Adipose tissue (tissue), 3 donors: ENCODE results near the gene IDH3A. TPM values are rescaled to one million over a fixed set of nuclear protein-coding genes. Genes with fewer than 3 reads are reported as not detected.

Experiments
- H3K27ac ChIP-seq: one replicate; pipeline ENCODE4 v1.5.1; 2013; ENCODE audit warnings: low read depth, low read length
- WGBS, 3 donors: extraction: QIAGEN DNeasy Blood & Tissue Kit; methylation state at CpG; one replicate each; pipeline ENCODE4 v1.1.7; 2013; 5-methylcytosine and 5-hydroxymethylcytosine counted together
- polyA plus RNA-seq, 3 donors: library from polyadenylated mRNA; stranded (reverse); fragments of 200-250 nt; gene quantifications; one replicate each; pipeline ENCODE4 v1.2.3, GENCODE V29; 2013
- donor health status: healthy with polysubstance abuse.
- donor health status: Bipolar disorder and iron deficiency.
- donor health status: healthy.

IDH3A gene
- polyA plus RNA-seq, 3 donors = 13.9 to 50.6 (median 34.4) TPM

DNA sequence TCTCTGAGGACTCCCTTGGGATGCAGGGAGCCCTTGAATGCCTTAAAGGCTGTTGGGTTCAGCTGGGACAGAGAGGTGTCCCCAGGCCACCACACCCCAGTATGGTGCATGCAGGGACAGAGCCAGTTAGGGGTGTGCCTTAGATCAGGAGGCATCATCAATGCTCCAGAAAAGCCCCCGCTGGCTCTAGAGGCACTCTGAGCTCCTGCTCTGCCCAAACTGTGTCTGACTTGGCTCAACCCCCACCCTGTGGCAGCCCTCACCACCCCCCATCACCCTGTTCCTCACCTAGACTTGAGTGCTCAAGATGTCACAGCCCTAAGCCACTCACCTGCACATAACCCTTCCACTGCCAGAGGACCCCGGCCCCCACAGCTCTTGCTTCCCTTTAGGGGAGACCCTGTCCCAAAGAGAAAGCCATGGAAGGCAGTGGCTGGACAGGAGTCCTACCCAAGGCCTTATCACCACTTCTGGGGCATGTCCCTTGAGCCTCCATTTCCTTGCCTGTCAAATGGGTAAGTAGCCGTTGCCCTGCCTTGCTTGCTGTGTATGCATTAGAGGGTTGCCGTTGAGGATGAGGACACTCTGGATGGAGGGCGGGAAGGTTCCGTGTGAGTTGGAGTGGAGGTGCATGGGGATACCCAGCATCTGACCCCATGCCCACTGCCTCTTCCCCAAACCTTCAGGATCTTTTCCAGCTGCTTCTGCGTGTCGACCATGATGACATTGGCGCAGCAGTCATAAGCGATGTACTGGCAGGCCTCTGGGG is 43.8 kb downstream of the IDH3A start:
- no peak overlapping the region for H3K27ac ChIP-seq
- 91 to 92% (median 92%) methylated on average over 10 of the region's 10 CpGs for WGBS, 3 donors

DNA sequence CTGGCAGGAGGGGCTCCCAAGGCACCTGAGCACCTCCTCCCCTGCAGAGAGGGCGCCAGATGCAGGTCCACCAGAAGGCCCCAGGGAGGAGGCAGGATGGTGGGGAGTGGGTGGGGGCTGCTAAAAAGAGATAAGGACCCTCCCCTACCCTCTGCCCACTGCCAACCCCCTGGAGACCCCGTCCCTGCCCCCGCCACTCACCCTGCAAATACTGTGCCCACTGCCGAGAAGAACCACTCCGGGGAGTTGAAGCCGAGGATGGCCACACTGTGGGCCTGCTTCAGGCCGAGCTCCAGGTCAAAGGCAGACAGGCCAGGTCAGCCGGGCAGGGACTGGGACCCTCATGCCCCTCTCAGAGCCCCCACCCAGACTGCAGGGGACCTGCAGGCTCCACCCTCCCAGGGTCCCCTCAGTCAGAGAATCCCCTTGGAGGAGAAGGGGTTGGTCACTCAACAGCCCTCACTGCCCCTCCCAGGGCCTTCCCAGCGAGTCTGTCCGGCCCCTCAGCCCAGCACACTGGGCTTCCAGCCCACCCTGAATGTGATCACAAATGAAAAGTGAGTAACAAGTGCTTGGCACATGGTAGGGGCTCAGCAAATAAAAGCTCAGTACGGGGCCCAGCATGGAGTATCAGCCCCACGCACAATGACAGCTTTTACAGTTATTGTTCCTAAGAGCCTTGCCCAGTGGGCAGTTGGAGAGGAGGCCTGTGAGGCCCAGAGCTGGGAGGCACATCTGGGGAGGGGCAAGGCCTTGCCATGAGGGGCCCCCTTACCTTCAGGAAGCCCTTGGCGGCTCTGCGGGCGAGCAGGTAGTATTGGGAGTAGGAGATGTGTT is 44.8 kb downstream of the IDH3A start:
- WGBS, 3 donors = 90 to 93% (median 90%) methylated on average over 14 to 15 of the region's 15 CpGs

DNA sequence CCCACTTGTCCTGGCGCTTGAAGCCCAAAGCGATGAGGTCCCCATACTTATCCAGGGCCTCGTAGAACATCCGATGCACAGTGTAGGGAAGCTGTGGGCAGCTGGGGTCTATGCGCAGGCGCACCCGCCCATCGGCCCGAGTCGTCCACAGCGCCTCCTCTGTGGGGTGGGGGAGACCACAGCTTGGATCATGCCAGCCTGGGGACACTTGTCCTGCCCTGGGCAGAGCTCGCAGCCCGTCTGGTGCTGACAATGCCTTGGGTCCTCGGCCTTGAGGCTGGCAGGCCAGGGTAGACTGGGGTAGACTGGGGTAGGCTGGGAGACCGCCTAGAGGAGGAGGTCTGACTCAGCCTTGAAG is 45.4 kb downstream of the IDH3A start:
- 91 to 93% (median 92%) methylated on average over 15 of the region's 15 CpGs for WGBS, 3 donors
- H3K27ac ChIP-seq = no peak overlapping the region

More for the DNA sequence above, 44.8 kb downstream of the IDH3A start:
- H3K27ac ChIP-seq = no peak overlapping the region

DNA sequence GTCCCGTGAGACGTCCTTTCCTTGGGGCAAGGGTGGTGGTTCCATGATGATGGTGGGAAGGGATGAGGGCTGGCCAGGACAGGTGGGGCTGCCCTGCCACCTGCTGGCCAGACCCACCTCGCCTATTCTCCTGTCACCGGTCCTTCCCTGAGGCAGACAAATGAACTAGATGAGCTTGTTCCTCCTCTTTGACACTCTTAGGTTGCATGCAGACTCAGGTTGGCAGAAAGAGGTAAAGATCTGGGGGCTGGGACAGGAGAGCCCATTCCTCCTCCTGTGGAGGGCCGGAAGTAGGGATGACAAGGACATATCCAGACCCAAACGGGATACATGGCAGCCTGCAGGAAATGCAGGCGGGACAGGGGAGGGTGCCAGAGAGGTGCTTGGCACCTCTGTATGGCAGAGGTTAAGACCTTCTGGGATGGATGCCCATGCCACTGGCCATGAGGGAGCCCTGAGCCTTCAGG is 46.6 kb downstream of the IDH3A start:
- H3K27ac ChIP-seq = no peak overlapping the region
- WGBS, 3 donors = 19 to 31% (median 24%) methylated on average over 7 of the region's 7 CpGs

DNA sequence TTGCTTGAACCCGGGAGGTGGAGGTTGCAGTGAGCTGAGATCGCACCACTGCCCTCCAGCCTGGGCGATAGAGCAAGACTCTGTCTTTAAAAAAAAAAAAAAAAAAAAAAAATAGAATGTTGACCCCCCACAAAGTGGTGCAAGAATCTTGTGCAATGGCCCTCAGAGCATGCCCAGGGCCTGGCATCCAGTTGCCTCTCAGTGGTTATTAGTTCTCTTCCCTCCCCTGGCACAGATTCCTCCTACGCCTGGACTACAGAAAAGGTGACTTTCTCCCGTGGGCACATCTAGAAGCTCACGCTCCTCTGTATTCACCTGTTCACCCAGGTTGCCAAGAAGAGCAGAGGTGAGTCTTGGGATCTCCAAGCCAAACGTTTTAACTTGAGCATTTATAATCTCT is 48.5 kb downstream of the IDH3A start:
- H3K27ac ChIP-seq = no peak overlapping the region
- 57 to 65% (median 60%) methylated on average over 6 to 7 of the region's 7 CpGs for WGBS, 3 donors

DNA sequence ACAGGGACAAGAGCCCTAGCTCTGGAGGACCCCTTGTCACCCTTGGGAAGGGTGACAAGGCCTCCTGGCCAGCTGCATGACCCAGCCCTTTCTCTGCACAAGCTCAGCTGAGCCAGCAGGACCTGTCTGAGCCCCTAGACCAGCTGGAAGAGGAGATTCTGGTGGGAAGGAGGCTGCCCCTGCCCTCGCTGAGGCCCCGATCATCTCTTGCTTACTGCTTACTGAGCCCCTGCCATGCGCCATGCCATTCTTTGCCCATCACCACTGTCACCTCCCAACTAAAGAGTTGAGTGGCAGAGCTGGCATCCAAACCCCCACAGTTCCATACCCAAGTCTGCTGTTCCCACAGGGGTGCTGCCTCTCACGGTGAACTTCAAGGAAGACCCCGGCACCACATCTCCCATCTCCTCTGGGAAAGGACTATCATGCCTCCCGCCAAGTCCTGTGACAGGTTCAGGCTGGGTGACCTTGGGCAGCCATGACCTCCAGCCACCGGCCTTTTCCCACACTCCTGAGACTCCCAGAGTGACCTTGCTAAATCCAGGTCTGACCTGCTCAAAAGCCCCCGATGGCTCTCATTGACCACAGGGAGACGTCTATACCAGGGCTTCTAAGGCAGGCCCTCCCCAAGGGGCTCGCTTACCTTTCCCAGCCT is 51.2 kb downstream of the IDH3A start:
- no peak overlapping the region for H3K27ac ChIP-seq
- WGBS, 3 donors = 85 to 96% (median 95%) methylated on average over 10 of the region's 10 CpGs

DNA sequence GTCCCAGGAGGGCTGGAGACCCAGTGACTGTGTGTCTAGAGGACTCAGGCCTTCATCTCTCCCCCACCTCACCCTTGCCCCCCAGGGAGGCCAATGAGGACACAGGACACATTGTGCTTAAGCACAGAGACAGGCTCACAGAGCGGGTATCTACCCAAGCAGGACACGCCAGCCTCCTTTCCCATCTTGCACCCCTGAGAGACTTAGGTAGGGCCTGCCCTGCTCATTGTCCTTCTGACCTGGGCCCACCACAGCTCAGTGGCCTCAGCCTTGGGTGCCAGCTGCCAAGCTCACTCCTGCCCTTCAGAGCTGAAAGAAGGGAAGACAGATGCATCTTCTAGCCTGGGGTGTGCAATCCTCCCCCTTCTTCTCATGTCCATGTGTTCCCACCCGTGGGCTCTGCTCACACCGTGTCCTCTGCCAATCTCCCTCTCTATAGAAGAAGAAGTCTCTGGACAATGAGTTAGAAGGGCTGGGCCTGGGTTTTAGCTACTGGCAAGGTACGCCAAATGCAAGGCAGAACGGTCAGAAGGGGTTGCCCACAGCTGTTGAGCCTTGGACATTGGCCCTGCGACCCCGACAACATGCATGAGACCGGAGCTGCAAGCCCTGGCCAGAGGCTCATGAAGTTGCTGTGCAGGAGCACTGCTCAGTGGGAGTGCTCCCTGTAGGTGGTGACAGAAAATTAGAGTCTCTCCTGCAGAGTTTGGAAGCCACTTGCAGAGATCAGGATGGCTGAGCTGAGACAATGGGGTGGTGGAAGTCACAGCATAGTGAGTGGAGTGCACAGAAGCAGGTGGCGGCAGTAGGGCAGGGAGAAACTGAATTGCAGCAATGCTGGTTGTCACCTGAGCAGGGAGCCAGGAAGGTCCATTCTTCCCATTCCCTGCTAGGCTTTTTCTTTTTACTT is 52.4 kb downstream of the IDH3A start:
- H3K27ac ChIP-seq = no peak overlapping the region
- WGBS, 3 donors = 82 to 87% (median 85%) methylated on average over 10 of the region's 10 CpGs

DNA sequence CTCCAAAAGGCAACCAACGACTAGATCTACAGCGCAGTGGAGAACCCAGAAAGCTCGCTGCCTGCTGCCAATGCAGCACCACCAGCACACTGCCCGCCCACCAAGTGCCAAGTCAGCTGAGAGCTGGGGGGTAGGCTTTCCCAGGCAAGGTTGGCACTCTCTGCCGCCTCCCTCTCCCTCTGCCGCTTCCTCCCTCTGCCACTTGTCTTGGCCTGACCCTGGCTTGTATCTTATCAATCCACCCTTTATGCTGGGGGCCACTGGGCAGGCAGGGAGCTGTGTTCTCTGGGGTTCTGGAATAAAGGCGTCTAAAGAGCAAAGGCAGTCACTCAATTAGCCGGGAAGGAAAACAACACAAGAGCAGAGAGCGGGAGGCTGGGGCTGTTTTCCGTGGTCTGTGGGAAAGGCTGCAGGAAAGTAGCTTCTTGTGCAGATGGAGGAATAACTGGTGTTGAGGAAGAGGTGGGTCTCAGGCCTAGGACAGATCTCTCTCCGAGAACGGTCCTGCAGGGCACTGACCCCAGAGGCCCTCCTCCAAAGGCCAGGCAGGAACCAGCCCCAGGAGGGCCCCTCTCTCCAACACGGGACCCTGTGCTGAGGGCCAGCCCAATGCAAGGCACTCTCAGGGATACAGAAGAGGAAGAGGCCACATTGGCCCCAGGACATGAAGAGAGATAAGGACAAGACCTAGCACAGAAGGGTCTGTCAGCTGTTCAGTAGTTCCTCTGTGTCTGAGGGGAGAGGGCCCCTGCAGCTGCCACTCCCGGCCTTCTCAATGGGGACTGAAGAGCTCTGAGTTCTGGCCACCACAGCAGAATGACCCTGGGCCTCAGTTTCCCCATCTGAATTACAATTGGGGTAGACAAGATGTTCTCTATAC is 54.4 kb downstream of the IDH3A start:
- H3K27ac ChIP-seq = no peak overlapping the region

DNA sequence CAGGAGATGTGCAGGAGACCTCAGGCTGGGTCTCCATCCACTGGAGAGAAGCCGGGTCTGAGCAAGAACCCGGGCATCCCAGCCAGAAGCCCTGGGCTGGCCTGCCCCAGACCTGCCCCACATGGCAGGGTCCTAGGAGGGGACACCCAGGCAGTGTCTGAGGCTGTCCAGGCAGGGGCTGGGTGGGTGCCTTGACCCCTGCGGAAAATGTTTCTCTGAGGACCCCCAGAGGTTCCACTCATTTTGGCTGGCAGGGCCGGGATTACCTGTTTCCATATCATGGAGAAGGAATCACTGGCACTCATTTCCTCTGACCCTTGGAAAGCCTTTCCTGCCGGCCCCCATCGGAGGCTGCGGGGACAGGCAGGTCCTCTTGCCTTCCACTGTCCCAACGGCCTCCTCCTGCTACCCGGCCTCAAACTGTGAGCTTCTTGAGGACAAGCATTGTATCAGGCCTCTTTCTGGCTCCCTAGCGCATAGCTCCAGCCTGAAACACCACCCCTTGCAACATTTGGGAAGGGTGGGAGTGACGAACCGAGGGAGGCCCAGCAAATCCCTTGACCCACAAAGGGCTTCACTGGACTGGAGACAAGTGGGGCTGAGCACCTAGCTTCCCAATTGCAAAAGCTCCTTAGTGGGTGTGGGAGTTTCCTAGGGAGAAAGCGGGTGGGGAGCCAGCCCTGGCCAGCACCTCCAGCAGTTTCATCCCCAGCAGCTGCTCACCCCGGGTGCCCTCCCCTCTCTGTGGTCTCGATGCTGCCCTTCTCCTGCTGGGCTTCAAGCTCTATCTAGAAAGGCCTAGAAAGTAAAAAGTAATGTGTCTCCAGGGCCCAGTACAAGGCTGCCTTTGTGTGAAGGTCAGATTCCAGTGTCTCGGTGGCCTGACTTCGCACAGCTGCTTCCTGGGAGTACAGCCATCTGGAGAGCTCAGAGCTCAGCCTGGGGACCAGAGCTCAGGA is 55.5 kb downstream of the IDH3A start:
- 68 to 74% (median 71%) methylated on average over 17 of the region's 17 CpGs for WGBS, 3 donors
- H3K27ac ChIP-seq = no peak overlapping the region

More for the DNA sequence above, 54.4 kb downstream of the IDH3A start:
- WGBS, 3 donors = 66 to 85% (median 84%) methylated on average over 14 of the region's 14 CpGs

DNA sequence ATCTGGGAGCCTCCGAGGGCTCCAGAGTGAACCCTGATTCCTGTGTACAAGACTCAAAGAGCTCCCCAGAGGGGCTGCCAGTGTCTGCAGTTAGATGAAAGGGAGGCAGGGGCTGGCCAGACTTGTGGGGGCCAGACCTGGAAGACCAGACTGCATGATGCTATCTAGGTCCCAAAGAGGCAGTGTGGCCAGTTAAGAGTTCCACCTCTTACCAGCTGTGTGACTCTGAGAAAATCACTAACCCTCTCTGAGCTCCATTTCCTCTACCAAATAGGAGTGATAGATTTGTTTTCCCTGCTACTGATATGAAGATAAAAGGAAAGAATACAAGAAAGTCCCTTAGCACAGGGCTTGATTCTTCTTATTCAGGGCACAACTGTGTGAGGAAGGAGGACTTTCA is 56.2 kb downstream of the IDH3A start:
- WGBS, 3 donors = 29 to 62% (median 54%) methylated on average over 1 of the region's 1 CpG
- no peak overlapping the region for H3K27ac ChIP-seq

DNA sequence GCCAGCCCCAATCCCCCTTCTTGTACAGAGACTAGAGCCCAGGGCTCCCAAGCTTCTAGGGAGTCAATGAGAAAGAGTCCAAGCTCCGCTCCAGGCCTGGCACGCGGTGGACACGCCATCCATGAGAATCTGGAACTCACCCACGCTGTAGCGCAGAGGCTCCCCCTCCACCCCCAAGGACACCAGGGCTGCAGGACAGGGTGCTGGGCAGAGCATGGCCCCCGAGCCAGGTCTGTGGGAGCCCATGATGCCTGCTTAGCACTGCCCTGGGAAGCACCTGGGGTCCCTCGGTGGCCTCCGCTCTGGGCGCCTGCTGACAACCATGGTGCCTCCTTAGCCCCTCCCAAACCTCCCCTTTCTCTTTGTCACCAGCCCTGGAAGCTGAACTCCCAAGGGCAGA is 56.7 kb downstream of the IDH3A start:
- no peak overlapping the region for H3K27ac ChIP-seq
- 76 to 97% (median 93%) methylated on average over 10 of the region's 10 CpGs for WGBS, 3 donors

DNA sequence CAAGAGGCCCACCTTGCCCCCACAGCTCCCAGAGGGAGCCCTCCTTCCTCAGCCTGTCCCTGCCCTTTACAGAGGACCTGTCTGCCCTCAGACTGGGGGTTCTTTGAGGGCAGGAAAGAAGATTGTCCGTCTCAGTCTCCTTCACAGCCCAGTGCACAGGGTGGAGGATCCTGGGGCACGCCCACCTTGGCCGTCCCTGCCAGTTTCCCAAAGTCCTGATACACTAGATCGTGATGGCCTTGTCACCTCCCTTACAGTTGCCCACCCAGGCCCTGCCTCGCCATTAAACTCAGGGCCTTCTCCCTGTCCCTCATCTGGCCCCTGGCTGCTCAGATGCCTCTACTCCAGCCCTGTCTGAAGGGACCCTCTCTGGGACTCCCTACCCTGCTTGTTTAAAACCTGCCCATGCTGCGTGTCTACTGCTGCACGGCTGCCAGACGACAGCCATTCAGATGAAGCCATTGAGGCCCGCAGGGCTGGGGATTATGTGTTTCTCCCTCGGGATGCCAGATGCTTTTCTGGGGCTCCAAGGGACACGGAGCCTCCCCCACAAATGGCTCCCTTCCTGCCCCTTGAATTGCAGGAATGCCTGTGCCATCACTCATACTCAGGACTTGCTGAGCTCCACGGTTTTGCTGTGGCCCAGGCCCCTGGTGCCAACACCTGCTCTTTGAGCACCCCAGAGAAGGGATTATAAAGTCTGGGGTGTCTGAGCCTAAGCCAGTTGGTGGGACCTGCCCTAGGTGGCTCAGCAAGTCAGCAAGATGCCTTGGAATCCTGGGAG is 57.4 kb downstream of the IDH3A start:
- H3K27ac ChIP-seq = no peak overlapping the region
- WGBS, 3 donors = 72 to 87% (median 77%) methylated on average over 12 of the region's 12 CpGs

DNA sequence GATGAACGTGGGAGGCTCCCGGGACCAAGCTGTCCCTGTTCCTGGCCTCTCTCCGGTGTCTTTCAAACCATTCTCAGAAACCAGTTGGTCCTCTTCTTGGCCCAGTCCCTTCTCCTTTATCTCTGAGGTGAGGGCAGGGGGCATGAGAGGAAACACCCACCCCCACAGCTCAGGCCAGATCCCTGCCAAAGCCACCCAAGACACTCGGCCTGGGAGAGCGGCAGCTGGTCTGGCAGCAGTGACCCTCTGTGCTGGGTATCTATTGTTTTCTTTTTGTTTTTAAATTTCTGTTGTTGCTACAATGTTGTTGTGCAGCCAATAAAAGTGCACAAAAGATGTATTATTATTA is 57.9 kb downstream of the IDH3A start:
- 41 to 92% (median 84%) methylated on average over 5 of the region's 5 CpGs for WGBS, 3 donors
- no peak overlapping the region for H3K27ac ChIP-seq

DNA sequence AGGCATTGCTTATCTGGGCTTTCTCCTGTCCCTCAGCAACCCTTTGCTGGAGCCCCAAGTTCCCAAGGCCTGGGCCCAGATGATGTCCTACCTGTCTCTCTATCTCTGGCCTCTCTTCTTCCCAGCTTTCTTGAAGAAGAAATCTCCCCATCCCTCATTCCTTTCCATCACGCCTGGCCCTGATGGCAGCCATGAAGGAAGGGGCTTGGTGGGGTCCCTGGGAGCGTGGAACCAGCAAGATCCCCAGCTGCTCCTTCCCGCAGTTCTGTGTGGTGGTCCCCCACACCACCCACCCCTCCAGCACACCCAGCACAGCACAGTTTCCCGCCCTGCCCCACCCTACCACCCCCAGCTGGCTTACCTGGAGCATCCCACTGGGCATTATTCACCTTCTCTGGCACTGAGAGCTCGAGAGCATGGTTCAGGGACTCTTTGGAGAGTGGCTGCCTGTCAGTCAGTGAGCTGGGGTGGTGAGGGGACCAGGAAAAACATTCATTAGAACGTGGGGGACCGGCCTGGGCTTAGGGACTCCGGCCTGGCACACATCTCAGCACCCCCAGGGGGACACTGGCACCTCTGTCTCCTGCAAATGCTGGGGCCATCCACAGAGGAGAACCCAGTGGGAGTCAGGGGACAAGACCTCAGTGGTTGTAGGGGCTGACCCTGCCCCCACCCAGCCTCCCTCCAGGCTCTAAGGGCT is 58.6 kb downstream of the IDH3A start:
- 90 to 96% (median 92%) methylated on average over 8 of the region's 8 CpGs for WGBS, 3 donors
- no peak overlapping the region for H3K27ac ChIP-seq

DNA sequence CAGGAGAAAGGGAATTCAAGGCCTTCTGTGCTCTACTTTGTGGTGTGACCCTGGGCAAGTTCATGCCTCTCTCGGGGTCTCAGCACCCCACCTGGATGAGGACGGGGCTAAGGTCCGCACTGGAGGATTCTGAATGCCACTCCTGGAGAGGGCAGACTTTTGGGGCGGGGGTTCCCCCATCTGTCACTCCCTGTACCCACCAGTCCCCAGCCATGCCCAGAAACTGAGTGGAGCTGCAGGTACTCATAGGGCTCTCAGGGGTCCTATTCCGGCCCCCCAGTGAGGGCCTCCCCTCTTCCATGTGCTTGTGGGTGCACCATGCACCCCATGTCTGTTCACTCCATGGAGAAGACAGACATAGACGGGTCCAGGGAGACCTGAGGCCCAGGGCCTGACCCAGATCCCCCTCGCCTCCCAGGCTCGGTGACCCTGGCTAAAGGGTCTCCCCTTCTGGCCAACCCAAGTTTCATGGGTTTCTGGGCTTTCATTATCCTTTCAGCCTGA is 59.2 kb downstream of the IDH3A start:
- WGBS, 3 donors = 82 to 99% (median 90%) methylated on average over 7 to 8 of the region's 8 CpGs

More for the DNA sequence above, 59.2 kb downstream of the IDH3A start:
- no peak overlapping the region for H3K27ac ChIP-seq
